ENCODE data around the gene RO60.

GRCh38 chr1:193066606-193067005 lies 7.2 kb downstream of the RO60 start:
- TF ChIP-seq NFE2L1 (CRISPR knock-in tag; IDR thresholded peaks at IDR 0.05) (no peak), HMGXB4 (CRISPR knock-in tag; IDR thresholded peaks at IDR 0.05) (no peak), CTCF (IDR thresholded peaks at IDR 0.05) (no peak), ATF1 (CRISPR knock-in tag; IDR thresholded peaks at IDR 0.05) (no peak)
